ENCODE results near the gene FAM107A. TPM values are rescaled to one million over a fixed set of nuclear protein-coding genes. Genes with fewer than 3 reads are reported as not detected.

The FAM107A gene
- total RNA-seq, 4 donors from 2014 or later: 35.7 to 107 (median 92.7) TPM

DNA sequence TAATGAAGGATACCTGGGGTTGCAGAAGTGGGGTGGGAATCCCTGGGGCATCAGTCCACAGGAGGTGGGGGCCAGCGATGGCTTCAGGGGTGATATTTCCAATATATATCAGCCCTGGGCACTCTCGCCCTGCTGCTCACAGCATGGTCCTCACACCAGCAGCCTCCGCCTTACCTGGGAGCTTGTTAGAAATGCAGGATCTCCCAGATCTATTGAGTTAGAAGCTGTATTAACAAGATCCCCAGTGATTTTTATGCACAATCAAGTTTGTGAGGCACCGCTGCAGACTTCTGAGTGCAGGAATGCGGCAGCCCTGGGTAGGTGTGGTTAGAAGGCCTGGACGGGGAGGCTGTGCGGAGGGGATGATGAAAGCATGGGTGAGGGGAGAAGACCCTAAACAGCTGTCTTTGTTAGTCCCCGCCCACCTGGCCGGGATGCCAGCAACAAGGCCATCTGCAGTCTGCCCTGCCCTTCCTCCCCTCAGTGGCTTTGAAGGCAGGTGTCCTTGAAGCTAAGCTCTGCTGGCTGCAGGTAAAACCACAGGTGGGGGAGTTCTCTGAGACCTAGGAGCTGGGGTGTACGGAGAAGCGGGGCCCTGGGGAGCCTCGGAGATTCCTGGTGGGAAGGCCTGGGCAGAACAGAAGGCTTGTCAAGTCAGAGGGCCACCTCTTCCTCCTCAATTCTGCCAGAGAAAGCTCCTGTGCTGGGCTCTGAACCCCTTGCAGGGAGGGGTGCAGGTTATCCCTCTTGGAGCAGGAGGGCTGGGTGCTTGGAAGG is 11.4 kb downstream of the FAM107A start:
- H3K4me1 ChIP-seq: peaks cover 0 to 15% (median 9%) of the 10 kb centered on the region in 4 donors
- 89% methylated on average over 7 of the region's 12 CpGs for WGBS

DNA sequence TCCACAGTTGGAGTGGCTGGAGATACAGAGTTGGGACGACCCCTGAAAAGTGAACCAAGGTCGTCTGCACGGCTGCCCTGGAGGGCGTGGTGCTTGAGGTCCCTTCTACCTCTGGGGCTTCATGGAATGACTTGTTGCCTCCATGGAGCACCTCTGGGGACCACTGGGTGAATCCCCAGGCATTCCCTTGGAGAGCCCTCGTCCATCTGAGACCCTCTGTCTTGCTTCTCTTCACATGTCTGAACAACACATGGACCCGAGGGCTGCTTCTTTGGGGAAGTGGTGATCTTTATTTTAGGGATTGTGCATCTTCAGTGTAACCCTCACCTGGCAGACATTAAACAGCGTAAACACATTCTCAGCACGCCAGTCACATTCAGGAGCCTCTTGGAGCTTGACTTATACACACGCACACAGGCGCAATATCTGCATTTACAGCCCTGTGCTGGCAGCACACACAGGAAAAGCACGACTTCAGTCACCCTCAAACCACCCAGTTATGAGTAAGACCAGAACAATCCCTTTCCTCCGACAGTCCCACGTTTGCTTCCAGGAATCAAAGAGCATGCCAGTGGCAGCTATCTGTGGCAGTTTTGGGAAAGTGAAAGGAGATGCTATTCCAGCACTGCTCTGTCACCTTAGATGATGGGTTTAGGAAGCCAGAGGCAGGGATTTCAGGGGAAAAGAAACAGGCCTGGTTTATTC is 12.6 kb downstream of the FAM107A start:
- no peaks in the 10 kb centered on the region for H3K9me3 ChIP-seq
- 62% methylated on average over 6 of the region's 13 CpGs for WGBS
- H3K4me3 ChIP-seq: no peak overlapping the region
- no peak overlapping the region for H3K27ac ChIP-seq (replicated peaks in 1 of 4)
- intact Hi-C loops (cut with DNase I): no loop called here
- H3K27me3 ChIP-seq: no peaks in the 10 kb centered on the region
- H3K4me1 ChIP-seq: peaks cover 0 to 18% (median 12%) of the 10 kb centered on the region in 4 donors
- no peak for TF ChIP-seq POLR2AphosphoS5 (IDR thresholded peaks at IDR 0.05)
- no peak for TF ChIP-seq EP300 (IDR thresholded peaks at IDR 0.05)
- TF ChIP-seq, protein P1, sequence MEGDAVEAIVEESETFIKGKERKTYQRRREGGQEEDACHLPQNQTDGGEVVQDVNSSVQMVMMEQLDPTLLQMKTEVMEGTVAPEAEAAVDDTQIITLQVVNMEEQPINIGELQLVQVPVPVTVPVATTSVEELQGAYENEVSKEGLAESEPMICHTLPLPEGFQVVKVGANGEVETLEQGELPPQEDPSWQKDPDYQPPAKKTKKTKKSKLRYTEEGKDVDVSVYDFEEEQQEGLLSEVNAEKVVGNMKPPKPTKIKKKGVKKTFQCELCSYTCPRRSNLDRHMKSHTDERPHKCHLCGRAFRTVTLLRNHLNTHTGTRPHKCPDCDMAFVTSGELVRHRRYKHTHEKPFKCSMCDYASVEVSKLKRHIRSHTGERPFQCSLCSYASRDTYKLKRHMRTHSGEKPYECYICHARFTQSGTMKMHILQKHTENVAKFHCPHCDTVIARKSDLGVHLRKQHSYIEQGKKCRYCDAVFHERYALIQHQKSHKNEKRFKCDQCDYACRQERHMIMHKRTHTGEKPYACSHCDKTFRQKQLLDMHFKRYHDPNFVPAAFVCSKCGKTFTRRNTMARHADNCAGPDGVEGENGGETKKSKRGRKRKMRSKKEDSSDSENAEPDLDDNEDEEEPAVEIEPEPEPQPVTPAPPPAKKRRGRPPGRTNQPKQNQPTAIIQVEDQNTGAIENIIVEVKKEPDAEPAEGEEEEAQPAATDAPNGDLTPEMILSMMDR (IDR thresholded peaks at IDR 0.05): no peak
- no peak for TF ChIP-seq POLR2A (IDR thresholded peaks at IDR 0.05; ENCODE audit: low read depth)
- H3K36me3 ChIP-seq: peaks cover 9 to 66% (median 28%) of the 10 kb centered on the region in 4 donors
- DNase-seq (ENCODE audit: extremely low spot score): no peak

More for the DNA sequence above, 11.4 kb downstream of the FAM107A start:
- no peak overlapping the region for H3K27ac ChIP-seq (replicated peaks in 1 of 4)
- TF ChIP-seq, protein P1 (IDR thresholded peaks at IDR 0.05): no peak
- TF ChIP-seq POLR2AphosphoS5 (IDR thresholded peaks at IDR 0.05) (no peak), POLR2A (IDR thresholded peaks at IDR 0.05; ENCODE audit: low read depth) (no peak), EP300 (IDR thresholded peaks at IDR 0.05) (no peak)
- H3K9me3 ChIP-seq: no peaks in the 10 kb centered on the region
- no peak overlapping the region for H3K4me3 ChIP-seq
- no peaks in the 10 kb centered on the region for H3K27me3 ChIP-seq
- H3K36me3 ChIP-seq: peaks cover 9 to 64% (median 28%) of the 10 kb centered on the region in 4 donors
- DNase-seq (ENCODE audit: extremely low spot score): peak; percentile 88
- intact Hi-C loops (cut with DNase I): no loop called here

DNA sequence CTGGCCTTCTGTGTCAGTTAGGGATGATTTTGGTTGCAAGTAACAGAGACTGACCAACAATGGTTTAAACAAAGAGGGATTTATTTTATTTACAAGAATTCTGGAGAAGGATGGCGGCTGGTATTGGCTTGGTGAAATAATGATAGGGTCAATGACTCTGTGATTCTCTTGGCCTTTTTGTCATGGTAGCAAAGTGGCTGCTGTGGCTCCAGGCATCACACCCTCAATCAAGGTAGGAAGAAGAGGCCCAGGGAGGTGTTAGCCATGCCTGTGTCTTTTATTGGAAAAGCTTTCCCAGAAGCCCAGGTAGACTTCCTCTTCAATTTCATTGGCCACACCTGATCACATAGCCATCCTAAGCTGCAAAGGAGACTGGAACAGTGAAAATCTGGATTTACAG is 13.1 kb downstream of the FAM107A start:
- no peak for DNase-seq (ENCODE audit: extremely low spot score)
- Histone ChIP-seq H3K27ac (replicated peaks in 1 of 4) (no peak overlapping the region), H3K4me1 (peaks cover 0 to 12% (median 10%) of the 10 kb centered on the region in 4 donors), H3K27me3 (no peaks in the 10 kb centered on the region), H3K36me3 (peaks cover 9 to 62% (median 27%) of the 10 kb centered on the region in 4 donors), H3K4me3 (no peak overlapping the region), H3K9me3 (no peaks in the 10 kb centered on the region)
- intact Hi-C loops (cut with DNase I): no loop called here
- 94% methylated on average over 1 of the region's 1 CpG for WGBS
- TF ChIP-seq, protein P1 (IDR thresholded peaks at IDR 0.05): no peak
- TF ChIP-seq EP300 (IDR thresholded peaks at IDR 0.05): no peak
- TF ChIP-seq POLR2AphosphoS5 (IDR thresholded peaks at IDR 0.05): no peak
- TF ChIP-seq POLR2A (IDR thresholded peaks at IDR 0.05; ENCODE audit: low read depth): no peak

DNA sequence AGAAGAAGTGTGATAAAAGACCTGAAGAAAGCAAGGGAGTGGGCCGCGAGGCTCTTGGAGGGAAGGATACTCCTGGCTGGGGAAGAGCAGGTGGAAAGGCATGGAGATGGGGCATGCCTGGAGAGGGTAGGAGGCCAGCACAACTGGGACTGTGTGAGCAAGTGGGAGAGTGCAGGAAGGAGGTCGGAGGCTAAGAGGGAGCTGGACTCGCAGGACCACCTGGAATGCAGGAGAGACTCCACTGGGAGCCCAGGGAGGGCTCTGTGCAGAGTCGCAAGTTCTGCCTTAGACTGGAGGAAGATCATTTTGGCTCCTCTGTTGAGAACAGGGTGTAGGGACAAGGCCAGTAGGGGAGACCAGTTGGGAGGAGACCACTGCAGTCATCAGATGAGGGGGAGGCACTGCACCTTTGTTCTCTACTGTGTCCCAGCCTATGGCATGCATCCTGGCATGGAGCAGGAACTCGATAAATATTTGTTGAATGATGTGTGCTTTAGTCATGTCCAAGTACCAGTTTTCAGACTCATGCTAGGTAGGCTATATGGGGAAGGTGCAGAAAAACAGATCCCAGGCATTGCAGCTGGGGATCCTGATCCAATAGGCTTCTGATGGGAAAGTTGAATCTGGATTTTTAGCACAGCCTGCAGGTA is 13.7 kb downstream of the FAM107A start:
- Histone ChIP-seq H3K4me1 (peaks cover 0 to 8% (median 4%) of the 10 kb centered on the region in 4 donors), H3K27me3 (no peaks in the 10 kb centered on the region), H3K27ac (replicated peaks in 1 of 4) (no peak overlapping the region), H3K4me3 (no peak overlapping the region), H3K36me3 (peaks cover 9 to 58% (median 26%) of the 10 kb centered on the region in 4 donors), H3K9me3 (no peaks in the 10 kb centered on the region)
- 95% methylated on average over 6 of the region's 6 CpGs for WGBS
- no peak for TF ChIP-seq POLR2A (IDR thresholded peaks at IDR 0.05; ENCODE audit: low read depth)
- TF ChIP-seq POLR2AphosphoS5 (IDR thresholded peaks at IDR 0.05): no peak
- TF ChIP-seq, protein P1 (IDR thresholded peaks at IDR 0.05): no peak
- TF ChIP-seq EP300 (IDR thresholded peaks at IDR 0.05): no peak
- no peak for DNase-seq (ENCODE audit: extremely low spot score)
- intact Hi-C loops (cut with DNase I): no loop called here

Measured in esophagus muscularis mucosa (tissue), 4 donors.